HG03175 (cell line): ENCODE data around the gene SH3GL3.

Source experiments
- ATAC-seq: cut with Tn5 transposase; IDR thresholded peaks from one replicate; pipeline ENCODE4 v1.9.1; 2021; ENCODE audit warnings: mild to moderate bottlenecking, moderate library complexity; ENCODE audit not compliant: unreplicated experiment

Gene SH3GL3

GRCh38 chr15:83610901-83611685 is 164.0 kb downstream of the SH3GL3 start:
- no peak for ATAC-seq

GRCh38 chr15:83612226-83612625 is 165.1 kb downstream of the SH3GL3 start:
- no peak for ATAC-seq

- no peak for ATAC-seq
Measured at GRCh38 chr15:83612898-83613635, 165.9 kb downstream of the SH3GL3 start.

- no peak for ATAC-seq
Measured at GRCh38 chr15:83613714-83614113, 166.6 kb downstream of the SH3GL3 start.

- no peak for ATAC-seq
Measured at GRCh38 chr15:83616840-83617239, 169.7 kb downstream of the SH3GL3 start.

- ATAC-seq = no peak
Measured at GRCh38 chr15:83626171-83626802, 179.1 kb downstream of the SH3GL3 start.

GRCh38 chr15:83631534-83631933 is 184.4 kb downstream of the SH3GL3 start:
- ATAC-seq = no peak

- no peak for ATAC-seq
Measured at GRCh38 chr15:83643201-83643600, 196.1 kb downstream of the SH3GL3 start.

- ATAC-seq = no peak
Measured at GRCh38 chr15:83644439-83644838, 197.3 kb downstream of the SH3GL3 start.

- ATAC-seq = no peak
Measured at GRCh38 chr15:83650831-83651230, 203.7 kb downstream of the SH3GL3 start.

- ATAC-seq = no peak
Measured at GRCh38 chr15:83651541-83651940, 204.4 kb downstream of the SH3GL3 start.

- no peak for ATAC-seq
Measured at GRCh38 chr15:83652626-83653204, 205.6 kb downstream of the SH3GL3 start.

- no peak for ATAC-seq
Measured at GRCh38 chr15:83653288-83653638, 206.1 kb downstream of the SH3GL3 start.

GRCh38 chr15:83653639-83654378 is 206.7 kb downstream of the SH3GL3 start, which contains the start of gene ADAMTSL3:
Gene ADAMTSL3 (plus strand): TSS chr15:83654123. CDS start chr15:83655762, 1,639 bp downstream.
- no peak for ATAC-seq

- no peak for ATAC-seq
Measured at GRCh38 chr15:83654379-83655236, 207.5 kb downstream of the SH3GL3 start.

- no peak for ATAC-seq
Measured at GRCh38 chr15:83655237-83655616, 208.1 kb downstream of the SH3GL3 start.

GRCh38 chr15:83656192-83656591 is 209.1 kb downstream of the SH3GL3 start:
- ATAC-seq = no peak

- ATAC-seq = no peak
Measured at GRCh38 chr15:83656943-83657528, 209.9 kb downstream of the SH3GL3 start.

GRCh38 chr15:83657549-83657948 is 210.4 kb downstream of the SH3GL3 start:
- no peak for ATAC-seq
